ENCODE results near the gene C6.
"Not testable (repeated sequence)": the region's sequence is repeated elsewhere in the genome, so short reads cannot be mapped to it uniquely, and the experiment has no call there.

C6 gene

DNA sequence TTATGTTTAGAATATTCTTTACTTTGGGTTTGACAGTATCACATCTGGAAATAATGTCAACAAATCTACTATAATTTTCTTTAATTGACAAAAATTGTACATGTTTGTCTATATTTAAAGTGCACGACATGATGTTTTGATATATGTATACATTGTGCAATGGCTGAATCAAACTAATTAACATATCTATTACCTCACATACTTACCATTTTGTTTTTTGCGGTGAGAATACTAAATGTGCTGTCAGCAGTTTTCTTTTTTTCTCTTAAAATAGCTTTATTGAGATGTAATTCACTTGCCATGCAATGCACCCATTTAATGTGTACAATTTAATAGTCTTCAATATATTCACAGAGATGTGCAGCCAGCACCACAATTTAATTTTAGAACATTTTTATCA is 10.6 kb upstream of the C6 start:
- POLR2A ChIA-PET (ENCODE audit: low non-redundant PET): no interaction called here
- no peak for DNase-seq (ENCODE audit: low spot score)
- CTCF ChIA-PET: no interaction called here
- no peak for TF ChIP-seq CTCF (conservative IDR thresholded peaks at IDR 0.05; ENCODE audit: low read depth)
- no peak overlapping the region for H3K27ac ChIP-seq

GRCh38 chr5:41219658-41220269 is 6.4 kb upstream of the C6 start:
- H3K27ac ChIP-seq: no peak overlapping the region
- no peak for TF ChIP-seq CTCF (conservative IDR thresholded peaks at IDR 0.05; ENCODE audit: low read depth)
- DNase-seq (ENCODE audit: low spot score): no peak
- CTCF ChIA-PET: no interaction called here
- POLR2A ChIA-PET (ENCODE audit: low non-redundant PET): no interaction called here

DNA sequence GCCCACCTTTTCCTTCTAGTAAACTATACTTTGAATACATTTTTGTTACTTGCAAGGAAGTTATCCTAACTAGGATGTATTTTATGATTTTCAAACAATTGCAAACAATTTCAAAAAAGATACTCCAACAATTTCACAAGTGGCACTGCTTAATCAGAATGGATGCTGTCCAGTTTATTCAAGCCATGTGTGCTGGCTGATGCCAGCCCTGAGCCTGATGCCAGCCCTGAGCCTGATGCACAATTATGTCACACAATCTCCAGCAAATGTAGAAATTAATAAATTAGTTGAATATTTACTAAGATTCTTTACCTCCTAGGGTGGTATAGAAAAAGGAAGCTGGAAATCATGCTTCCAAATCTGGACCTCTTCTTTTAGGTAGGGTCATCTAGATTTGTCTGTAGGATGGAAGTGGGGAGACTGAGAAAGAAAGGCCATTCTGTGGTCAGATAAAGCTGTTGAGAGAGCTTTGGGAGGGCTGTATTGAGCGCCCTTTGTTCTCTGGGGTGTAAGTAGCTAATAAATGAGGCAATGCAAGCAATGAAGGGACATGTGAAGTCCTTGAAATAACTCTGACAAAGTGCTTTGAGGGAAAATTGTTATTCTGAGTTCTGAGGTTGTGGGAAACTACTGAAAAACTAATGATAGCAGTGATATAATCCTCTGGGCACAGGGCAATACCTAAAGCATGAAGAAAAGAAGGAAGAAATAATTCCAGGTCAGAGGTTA is 5.8 kb upstream of the C6 start:
- ChIA-PET CTCF (no interaction called here), POLR2A (ENCODE audit: low non-redundant PET) (no interaction called here)
- no peak overlapping the region for H3K27ac ChIP-seq
- no peak for TF ChIP-seq CTCF (conservative IDR thresholded peaks at IDR 0.05; ENCODE audit: low read depth)
- DNase-seq (ENCODE audit: low spot score): no peak

DNA sequence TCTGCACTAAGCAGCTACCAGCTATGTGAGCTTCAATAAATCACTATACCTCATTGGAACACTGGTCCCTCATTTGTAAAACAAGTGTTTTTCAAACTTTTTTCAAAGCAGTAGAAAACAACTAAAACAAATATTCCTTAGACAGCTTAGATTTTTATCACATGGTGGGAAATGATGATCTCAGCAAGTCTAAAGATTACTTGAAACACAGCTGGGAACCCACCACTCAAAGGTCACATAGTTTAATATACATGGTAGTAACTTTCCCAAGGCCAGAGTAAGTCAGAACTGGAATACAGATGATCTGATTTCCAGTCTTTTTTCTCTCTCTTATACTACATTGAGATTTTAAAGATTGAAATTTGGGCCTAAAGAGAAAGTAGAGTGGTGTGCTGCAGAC is 850 bp upstream of the C6 start:
- TF ChIP-seq CTCF (conservative IDR thresholded peaks at IDR 0.05; ENCODE audit: low read depth): no peak
- ChIA-PET CTCF (interaction anchor here (0.7 kb wide), 1 partner anchor 248 kb away, joined by 3 read pairs; no protein-coding TSS in a partner anchor), POLR2A (ENCODE audit: low non-redundant PET) (no interaction called here)
- DNase-seq (ENCODE audit: low spot score): no peak
- no peak overlapping the region for H3K27ac ChIP-seq

- H3K27ac ChIP-seq: no peak overlapping the region
- DNase-seq (ENCODE audit: low spot score): no peak
- ChIA-PET CTCF (no interaction called here), POLR2A (ENCODE audit: low non-redundant PET) (no interaction called here)
- no peak for TF ChIP-seq CTCF (conservative IDR thresholded peaks at IDR 0.05; ENCODE audit: low read depth)
Measured at GRCh38 chr5:41212935-41213334, 397 bp downstream of the C6 start.

DNA sequence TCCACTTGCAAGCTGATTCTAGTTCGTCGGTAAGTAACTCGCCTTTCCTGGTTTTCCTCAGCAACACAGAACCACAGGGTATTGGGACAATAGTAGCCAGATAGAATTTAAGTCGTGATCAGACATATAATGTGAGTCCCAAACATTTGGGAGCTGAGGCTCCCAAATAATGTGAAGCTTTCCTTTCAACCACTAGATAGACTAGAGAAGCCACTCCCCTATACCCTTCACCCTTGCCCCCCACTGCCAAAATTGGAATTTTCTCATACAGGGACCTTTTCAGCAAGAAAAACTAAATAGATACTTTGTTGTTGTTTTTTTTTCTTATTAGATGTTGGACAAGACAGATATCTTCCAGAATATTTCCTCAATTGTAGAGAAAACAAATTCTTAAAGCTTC is 1.9 kb downstream of the C6 start:
- H3K27ac ChIP-seq: no peak overlapping the region
- DNase-seq (ENCODE audit: low spot score): no peak
- CTCF ChIA-PET: no interaction called here
- no peak for TF ChIP-seq CTCF (conservative IDR thresholded peaks at IDR 0.05; ENCODE audit: low read depth)
- POLR2A ChIA-PET (ENCODE audit: low non-redundant PET): no interaction called here

- H3K27ac ChIP-seq; POLR2A ChIA-PET (ENCODE audit: low non-redundant PET); DNase-seq (ENCODE audit: low spot score): not testable (repeated sequence)
- CTCF ChIA-PET: interaction anchor here (0.5 kb wide), 1 partner anchor 71 kb away, joined by 7 read pairs; no protein-coding TSS in a partner anchor
Measured at GRCh38 chr5:41205475-41205874, 7.9 kb downstream of the C6 start.
